K562 (cell line): Measurements from ENCODE around the gene MLLT11. TPM values are rescaled to one million over a fixed set of nuclear protein-coding genes. Genes with fewer than 3 reads are reported as not detected.
A peak's percentile ranks its signal among the peaks of the same experiment; 100 is the strongest.

Experiments
- BHLHE40 ChIP-seq: IDR thresholded peaks from 2 replicates; pipeline ENCODE4 v1.6.1; 2011; ENCODE audit warnings: low read length, improper control_type of control experiment
- CEBPG ChIP-seq, 3 experiments: fragments of 200-800 bp in 1 of 3; sonication (Bioruptor generic) in 1 of 3; sonication (generic) in 1 of 3; formaldehyde crosslinking in 1 of 3; IDR thresholded peaks in 2 of 3; conservative IDR thresholded peaks in 1 of 3; 2 replicates each; pipeline versions ENCODE4 v1.6.1 to v1.8.0; 2016 to 2022; ENCODE audit warnings: missing compliant biosample characterization in 2 of 3, missing genetic modification characterization in 2 of 3, mild to moderate bottlenecking in 1 of 3, missing genetic modification reagents in 1 of 3
- MAZ ChIP-seq, 2 experiments: fragments of 450-650 bp in 1 of 2; sonication (generic) in 1 of 2; formaldehyde crosslinking; IDR thresholded peaks in 1 of 2; conservative IDR thresholded peaks in 1 of 2; 2 replicates each; pipeline versions ENCODE4 v1.4.0 to v1.5.0; 2020; ENCODE audit warnings: mild to moderate bottlenecking in 1 of 2, missing genetic modification reagents in 1 of 2
- MIER1 ChIP-seq: fragments of 450-650 bp; IDR thresholded peaks from 2 replicates; pipeline ENCODE4 v1.6.1; 2016; ENCODE audit warnings: antibody characterized with exemption, mild to moderate bottlenecking, low read depth
- YY1 ChIP-seq, 3 experiments: IDR thresholded peaks; 2 replicates each; pipeline ENCODE4 v1.6.1; 2011; ENCODE audit warnings: low read length in 2 of 3, mild to moderate bottlenecking in 2 of 3, moderate library complexity in 2 of 3, borderline replicate concordance in 1 of 3, control low read depth in 1 of 3, low read depth in 1 of 3; ENCODE audit not compliant: insufficient read depth in 3 of 3, insufficient replicate concordance in 2 of 3, control insufficient read depth in 1 of 3, insufficient read length in 1 of 3; ENCODE audit errors: extremely low read depth in 1 of 3
- ZBTB7A ChIP-seq: IDR thresholded peaks from 2 replicates; pipeline ENCODE4 v1.6.1; 2011; ENCODE audit warnings: low read depth, mild to moderate bottlenecking, low read length, moderate library complexity, borderline replicate concordance; ENCODE audit not compliant: control insufficient read depth
- polyA plus RNA-seq, 8 experiments: library from polyadenylated mRNA; depleted of rRNA in 4 of 8; stranded (reverse) in 5 of 8; unstranded in 3 of 8; fragments of >200 nt; fragmentation: Nextera tagmentation in 2 of 8; fragmentation: Illumina TruSeq in 1 of 8; extraction: Ambion mirVana in 2 of 8; extraction: Trizol in 1 of 8; gene quantifications; 2 replicates each; pipeline versions ENCODE4 v1.2.1 to v1.2.3, GENCODE V29; 2011 to 2014; ENCODE audit warnings: inconsistent platforms in 1 of 8, missing spikeins in 1 of 8
- total RNA-seq, 7 experiments: library from RNA; depleted of rRNA in 6 of 7; stranded (reverse); fragments of >200 nt in 6 of 7; fragmentation: Illumina TruSeq in 2 of 7; extraction: Trizol in 2 of 7; gene quantifications; 2 replicates each; pipeline versions ENCODE4 v1.2.1 to v1.2.3, GENCODE V29; 2011 to 2021; ENCODE audit warnings: low replicate concordance in 1 of 7
- TF ChIP-seq, protein P1 (sequence below): IDR thresholded peaks from 2 replicates; pipeline ENCODE4 v1.6.1; 2011; ENCODE audit warnings: borderline replicate concordance, low read depth, mild to moderate bottlenecking, moderate library complexity, low read length; ENCODE audit not compliant: insufficient read depth, poor library complexity, severe bottlenecking
- TF ChIP-seq, protein P2 (sequence below), 2 experiments: fragments of 450-650 bp; conservative IDR thresholded peaks; 2 replicates each; pipeline ENCODE4 v1.6.1; 2017; ENCODE audit warnings: mild to moderate bottlenecking in 2 of 2, moderate library complexity in 2 of 2
- TF ChIP-seq, protein P3 (sequence below): sonication (generic); formaldehyde crosslinking; IDR thresholded peaks from 2 replicates; pipeline ENCODE4 v1.5.0; 2020; ENCODE audit warnings: missing genetic modification reagents

The MLLT11 gene
- total and polyA plus RNA-seq, 9 of the 15 experiments (the other 6 are each of a cell fraction or from before 2014, with no cell fraction given), result 12.1 to 91.0 (median 22.0) TPM

DNA sequence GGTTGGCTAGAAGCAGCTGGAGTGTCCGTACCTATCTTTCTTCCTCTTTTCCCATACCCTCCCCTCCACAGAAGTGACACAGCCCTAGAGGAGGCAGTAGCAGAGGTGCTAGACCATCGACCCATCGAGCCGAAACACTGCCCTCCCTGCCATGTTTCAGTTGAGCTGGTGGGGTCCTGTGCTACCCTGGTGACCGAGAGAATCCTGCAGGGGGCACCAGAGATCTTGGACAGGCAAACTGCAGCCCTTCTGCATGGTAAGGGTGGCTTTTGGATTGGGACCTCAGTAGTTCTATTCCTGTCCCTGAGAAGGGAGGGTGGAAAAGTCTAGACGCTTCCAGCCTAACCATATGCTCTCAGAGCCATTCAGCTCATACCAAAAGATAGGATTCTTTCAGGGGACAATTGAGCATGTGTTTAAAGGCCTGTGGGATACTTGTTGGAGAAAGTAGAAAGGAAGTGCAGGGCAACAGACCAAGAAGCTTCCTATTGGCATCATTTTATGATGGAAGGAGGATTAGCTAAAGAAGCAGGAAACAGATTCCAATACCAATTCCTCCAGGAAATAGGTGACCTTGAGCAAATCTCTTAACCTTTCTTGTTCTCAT lies 35.6 kb upstream of the MLLT11 start (continued):
- peak; percentile 34; the same call in 1 of the 2 replicates for TF ChIP-seq ZBTB7A
- peak in 1 of 3 experiments; percentile 26 for TF ChIP-seq YY1 (IDR thresholded peaks at IDR 0.05; ENCODE audit: borderline replicate concordance in 1 of 3, control insufficient read depth in 1 of 3, extremely low read depth in 1 of 3, insufficient read depth in 3 of 3, insufficient read length in 1 of 3, insufficient replicate concordance in 2 of 3, low read depth in 1 of 3, low read length in 2 of 3)
- TF ChIP-seq BHLHE40, result 0 out of 2 replicates have a peak, but pooled peaks have one; percentile 41
- no peak for TF ChIP-seq MIER1
- TF ChIP-seq, protein P1, sequence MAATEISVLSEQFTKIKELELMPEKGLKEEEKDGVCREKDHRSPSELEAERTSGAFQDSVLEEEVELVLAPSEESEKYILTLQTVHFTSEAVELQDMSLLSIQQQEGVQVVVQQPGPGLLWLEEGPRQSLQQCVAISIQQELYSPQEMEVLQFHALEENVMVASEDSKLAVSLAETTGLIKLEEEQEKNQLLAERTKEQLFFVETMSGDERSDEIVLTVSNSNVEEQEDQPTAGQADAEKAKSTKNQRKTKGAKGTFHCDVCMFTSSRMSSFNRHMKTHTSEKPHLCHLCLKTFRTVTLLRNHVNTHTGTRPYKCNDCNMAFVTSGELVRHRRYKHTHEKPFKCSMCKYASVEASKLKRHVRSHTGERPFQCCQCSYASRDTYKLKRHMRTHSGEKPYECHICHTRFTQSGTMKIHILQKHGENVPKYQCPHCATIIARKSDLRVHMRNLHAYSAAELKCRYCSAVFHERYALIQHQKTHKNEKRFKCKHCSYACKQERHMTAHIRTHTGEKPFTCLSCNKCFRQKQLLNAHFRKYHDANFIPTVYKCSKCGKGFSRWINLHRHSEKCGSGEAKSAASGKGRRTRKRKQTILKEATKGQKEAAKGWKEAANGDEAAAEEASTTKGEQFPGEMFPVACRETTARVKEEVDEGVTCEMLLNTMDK, result peak; percentile 82
- TF ChIP-seq CEBPG (CRISPR knock-in tag; IDR thresholded peaks at IDR 0.05), result no peak
- no peak for TF ChIP-seq CEBPG (tag; conservative IDR thresholded peaks at IDR 0.05 in 1 of 2, IDR thresholded peaks at IDR 0.05 in 1 of 2)
- TF ChIP-seq, protein P2, sequence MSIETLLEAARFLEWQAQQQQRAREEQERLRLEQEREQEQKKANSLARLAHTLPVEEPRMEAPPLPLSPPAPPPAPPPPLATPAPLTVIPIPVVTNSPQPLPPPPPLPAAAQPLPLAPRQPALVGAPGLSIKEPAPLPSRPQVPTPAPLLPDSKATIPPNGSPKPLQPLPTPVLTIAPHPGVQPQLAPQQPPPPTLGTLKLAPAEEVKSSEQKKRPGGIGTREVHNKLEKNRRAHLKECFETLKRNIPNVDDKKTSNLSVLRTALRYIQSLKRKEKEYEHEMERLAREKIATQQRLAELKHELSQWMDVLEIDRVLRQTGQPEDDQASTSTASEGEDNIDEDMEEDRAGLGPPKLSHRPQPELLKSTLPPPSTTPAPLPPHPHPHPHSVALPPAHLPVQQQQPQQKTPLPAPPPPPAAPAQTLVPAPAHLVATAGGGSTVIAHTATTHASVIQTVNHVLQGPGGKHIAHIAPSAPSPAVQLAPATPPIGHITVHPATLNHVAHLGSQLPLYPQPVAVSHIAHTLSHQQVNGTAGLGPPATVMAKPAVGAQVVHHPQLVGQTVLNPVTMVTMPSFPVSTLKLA (conservative IDR thresholded peaks at IDR 0.05), result 0 out of 4 replicates have a peak, but pooled peaks of 1 of the 2 experiments have one; percentile 23
- TF ChIP-seq, protein P3, sequence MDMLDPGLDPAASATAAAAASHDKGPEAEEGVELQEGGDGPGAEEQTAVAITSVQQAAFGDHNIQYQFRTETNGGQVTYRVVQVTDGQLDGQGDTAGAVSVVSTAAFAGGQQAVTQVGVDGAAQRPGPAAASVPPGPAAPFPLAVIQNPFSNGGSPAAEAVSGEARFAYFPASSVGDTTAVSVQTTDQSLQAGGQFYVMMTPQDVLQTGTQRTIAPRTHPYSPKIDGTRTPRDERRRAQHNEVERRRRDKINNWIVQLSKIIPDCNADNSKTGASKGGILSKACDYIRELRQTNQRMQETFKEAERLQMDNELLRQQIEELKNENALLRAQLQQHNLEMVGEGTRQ (CRISPR knock-in tag), result no peak
- TF ChIP-seq MAZ (CRISPR knock-in tag; conservative IDR thresholded peaks at IDR 0.05 in 1 of 2, IDR thresholded peaks at IDR 0.05 in 1 of 2), result peak in 1 of 2 experiments; percentile 63; a peak in 2 of 4 replicates
